Tibial artery (tissue), 4 donors: Measurements from ENCODE around the gene PRIM1.
"Not testable (repeated sequence)": the region's sequence is repeated elsewhere in the genome, so short reads cannot be mapped to it uniquely, and the experiment has no call there.

Experiments used
- DNase-seq, 2 donors: peaks; one replicate each; pipeline ENCODE4 v3.0.0-alpha.2; 2019
- H3K27ac ChIP-seq, 2 donors: fragments of 200-600 bp; sonication (generic) in 1 of 2; 1 replicate in 1 of 2; 2 replicates in 1 of 2; pipeline ENCODE4 v1.5.1; 2018 to 2019; ENCODE audit warnings: mild to moderate bottlenecking in 1 of 2
- H3K27me3 ChIP-seq, 2 donors: fragments of 200-600 bp; sonication (generic) in 1 of 2; one replicate each; pipeline versions ENCODE4 v1.5.1 to v1.6.0; 2016 to 2019
- H3K36me3 ChIP-seq, 3 donors: fragments of 200-600 bp; sonication (generic) in 2 of 3; one replicate each; pipeline ENCODE4 v1.5.1; 2016 to 2019; ENCODE audit warnings: mild to moderate bottlenecking in 2 of 3
- H3K4me1 ChIP-seq, 4 donors: fragments of 200-600 bp; sonication (generic) in 2 of 4; 1 replicate in 3 of 4; 2 replicates in 1 of 4; pipeline ENCODE4 v1.5.1; 2016 to 2019
- H3K4me3 ChIP-seq, 2 donors: fragments of 200-600 bp; sonication (generic) in 1 of 2; 1 replicate in 1 of 2; 2 replicates in 1 of 2; pipeline ENCODE4 v1.5.1; 2018 to 2019; ENCODE audit warnings: mild to moderate bottlenecking in 2 of 2
- H3K9me3 ChIP-seq, 3 donors: fragments of 200-600 bp; sonication (generic) in 1 of 3; one replicate each; pipeline ENCODE4 v1.5.1; 2016 to 2019
- intact Hi-C: fragments of 100-400 bp; cut with DNase I; formaldehyde crosslinking; loops from one replicate; pipeline ENCODE4 v1.15.0; 2023; ENCODE audit warnings: low total_unique reads
- TF ChIP-seq, protein P1 (sequence below), 2 experiments: fragments of 200-600 bp in 1 of 2; fragments of 450-650 bp in 1 of 2; IDR thresholded peaks; one replicate each; pipeline ENCODE4 v1.5.1; 2017 to 2019; ENCODE audit warnings: antibody characterized with exemption in 2 of 2, mild to moderate bottlenecking in 1 of 2, moderate library complexity in 1 of 2

Gene PRIM1

DNA sequence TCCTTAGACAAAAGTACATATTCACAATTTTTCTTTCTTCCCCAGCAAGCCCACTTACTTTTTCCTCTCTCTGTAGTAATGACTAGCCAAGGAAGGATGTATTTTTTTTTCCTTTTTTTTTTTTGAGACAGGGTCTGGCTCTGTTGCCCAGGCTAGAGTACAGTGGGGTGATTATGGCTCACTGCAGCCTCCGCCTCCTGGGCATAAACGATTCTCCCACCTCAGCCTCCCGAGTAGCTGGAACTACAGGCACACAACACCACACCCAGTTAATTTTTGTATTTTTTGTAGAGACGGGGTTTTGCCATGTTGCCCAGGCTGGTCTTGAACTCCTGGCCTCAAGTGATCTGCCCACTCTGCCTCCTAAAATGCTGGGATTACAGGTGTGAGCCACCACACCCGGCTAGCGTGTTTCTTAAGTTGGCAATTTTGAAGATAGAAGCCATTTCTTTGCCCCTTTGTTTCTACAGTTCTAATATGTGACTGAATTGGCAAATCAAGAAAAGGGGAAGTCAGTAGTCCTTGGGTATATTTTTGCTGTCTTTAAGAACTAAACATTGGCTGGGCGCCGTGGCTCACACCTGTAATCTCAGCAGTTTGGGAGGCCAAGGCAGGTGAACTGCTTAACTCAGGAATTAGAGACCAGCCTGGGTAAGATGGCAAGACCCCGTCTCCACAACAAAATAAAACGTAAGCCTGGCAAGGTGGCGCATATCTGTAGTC lies 23.8 kb downstream of the PRIM1 start:
- Histone ChIP-seq H3K4me3 (no peak overlapping the region), H3K4me1 (peaks cover 0 to 18% (median 9%) of the 10 kb centered on the region in 4 donors), H3K9me3 (no peaks in the 10 kb centered on the region), H3K27ac (no peak overlapping the region), H3K27me3 (no peaks in the 10 kb centered on the region), H3K36me3 (peaks cover 0 to 23% (median 0%) of the 10 kb centered on the region in 3 donors)
- intact Hi-C loops, result loop anchor here (10.0 kb wide), 1 partner anchor 83 kb away; the partner anchor contains the start of gene ATP5F1B
- TF ChIP-seq, protein P1, sequence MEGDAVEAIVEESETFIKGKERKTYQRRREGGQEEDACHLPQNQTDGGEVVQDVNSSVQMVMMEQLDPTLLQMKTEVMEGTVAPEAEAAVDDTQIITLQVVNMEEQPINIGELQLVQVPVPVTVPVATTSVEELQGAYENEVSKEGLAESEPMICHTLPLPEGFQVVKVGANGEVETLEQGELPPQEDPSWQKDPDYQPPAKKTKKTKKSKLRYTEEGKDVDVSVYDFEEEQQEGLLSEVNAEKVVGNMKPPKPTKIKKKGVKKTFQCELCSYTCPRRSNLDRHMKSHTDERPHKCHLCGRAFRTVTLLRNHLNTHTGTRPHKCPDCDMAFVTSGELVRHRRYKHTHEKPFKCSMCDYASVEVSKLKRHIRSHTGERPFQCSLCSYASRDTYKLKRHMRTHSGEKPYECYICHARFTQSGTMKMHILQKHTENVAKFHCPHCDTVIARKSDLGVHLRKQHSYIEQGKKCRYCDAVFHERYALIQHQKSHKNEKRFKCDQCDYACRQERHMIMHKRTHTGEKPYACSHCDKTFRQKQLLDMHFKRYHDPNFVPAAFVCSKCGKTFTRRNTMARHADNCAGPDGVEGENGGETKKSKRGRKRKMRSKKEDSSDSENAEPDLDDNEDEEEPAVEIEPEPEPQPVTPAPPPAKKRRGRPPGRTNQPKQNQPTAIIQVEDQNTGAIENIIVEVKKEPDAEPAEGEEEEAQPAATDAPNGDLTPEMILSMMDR (IDR thresholded peaks at IDR 0.05), result no peak
- DNase-seq, result no peak

DNA sequence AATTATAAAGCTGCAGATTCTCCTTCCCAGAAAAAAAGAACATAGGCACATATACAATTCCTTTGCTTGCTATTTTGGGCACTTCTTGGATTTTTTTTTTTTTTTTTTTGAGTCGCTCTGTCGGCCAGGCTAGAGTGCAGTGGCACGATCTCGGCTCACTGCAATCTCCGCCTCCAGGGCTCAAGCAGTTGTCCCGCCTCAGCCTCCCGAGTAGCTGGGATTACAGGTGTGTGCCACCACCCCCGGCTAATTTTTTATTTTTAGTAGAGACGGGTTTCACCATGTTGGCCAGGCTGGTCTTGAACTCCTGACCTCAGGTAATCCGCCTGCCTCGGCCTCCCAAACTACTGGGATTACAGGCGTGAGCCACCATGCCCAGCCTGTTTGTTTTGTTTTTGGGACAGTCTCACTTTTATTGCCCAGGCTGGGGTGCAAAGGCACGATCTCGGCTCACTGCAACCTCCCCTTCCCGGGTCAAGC lies 25.9 kb downstream of the PRIM1 start:
- peak overlapping the region; percentile 80 to 88 for H3K27ac ChIP-seq
- intact Hi-C loops, result loop anchor here (10.0 kb wide), 1 partner anchor 81 kb away; the partner anchor contains the start of gene ATP5F1B
- not testable (repeated sequence) for H3K27me3 ChIP-seq, H3K9me3 ChIP-seq, H3K36me3 ChIP-seq, DNase-seq
- H3K4me1 ChIP-seq, result peaks cover 0 to 39% (median 29%) of the 10 kb centered on the region in 4 donors
- H3K4me3 ChIP-seq, result peak overlapping the region; percentile 63 to 75

DNA sequence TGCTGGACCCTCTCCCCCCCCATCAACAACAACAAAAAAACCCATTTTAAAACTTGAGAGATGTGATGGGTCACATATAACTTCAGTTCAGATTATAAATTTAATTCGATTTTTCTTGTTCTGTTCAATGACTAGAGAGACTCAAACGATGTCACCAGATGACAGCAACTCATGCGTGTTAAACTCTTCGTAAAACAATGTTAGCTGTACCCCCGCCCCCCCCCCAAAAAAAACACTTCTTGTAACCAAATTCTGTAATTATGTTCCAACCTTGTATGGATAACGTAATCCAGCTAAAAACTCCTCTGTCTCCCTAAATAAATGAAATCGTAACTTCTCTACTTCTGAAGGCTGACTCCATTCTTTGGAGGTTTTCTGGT lies 26.4 kb downstream of the PRIM1 start:
- TF ChIP-seq, protein P1 (IDR thresholded peaks at IDR 0.05), result no peak
- no peak for DNase-seq
- peak overlapping the region; percentile 80 to 88 for H3K27ac ChIP-seq

DNA sequence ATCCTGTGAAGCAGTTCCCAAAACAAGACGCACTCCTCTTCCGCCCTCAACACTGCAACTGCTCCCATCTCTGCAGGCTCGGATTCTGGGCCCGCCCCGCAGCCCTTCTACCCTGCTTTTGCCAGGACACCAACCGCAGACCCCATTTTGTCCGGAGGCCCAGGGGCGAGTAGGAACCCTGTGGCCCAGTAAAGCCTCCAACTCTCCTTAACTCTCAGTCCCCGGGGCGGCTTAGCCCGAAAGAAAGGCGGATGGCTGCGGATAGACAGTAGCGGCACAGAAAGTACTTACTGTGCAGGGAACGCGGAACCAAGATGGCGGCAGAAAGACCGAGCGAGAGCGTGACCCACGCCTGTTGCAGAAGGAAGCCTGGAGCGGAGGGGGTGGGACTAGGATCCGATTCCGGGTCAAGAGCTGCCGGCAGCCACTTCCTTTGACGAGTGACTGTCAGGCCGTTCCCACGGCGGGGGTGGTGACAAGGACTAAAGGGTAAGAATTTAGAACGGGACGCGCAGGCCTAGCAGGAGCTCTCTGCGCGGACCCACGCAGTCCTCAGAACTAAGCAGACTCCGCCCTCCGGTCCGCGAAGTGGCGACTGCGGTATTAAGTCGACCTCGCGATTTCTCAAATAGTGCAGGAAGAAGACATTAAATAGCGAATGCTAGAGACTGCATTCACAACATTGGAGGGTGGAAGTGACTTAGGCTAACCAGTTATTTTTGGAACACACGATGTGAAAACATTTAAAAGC lies 27.0 kb downstream of the PRIM1 start, which contains the start of gene NACA:
Gene NACA, minus strand, starts transcription at position 328 of the 751 bp plus-strand sequence. CDS start 778 bp downstream, outside the sequence.
- Histone ChIP-seq H3K4me3 (peak within 1 kb of the TSS; percentile 63 to 75), H3K27me3 (no peaks in the 10 kb centered on the region), H3K36me3 (peaks cover 0 to 16% (median 1%) of the 10 kb centered on the region in 3 donors), H3K27ac (peak within 1 kb of the TSS; percentile 80 to 88), H3K9me3 (no peaks in the 10 kb centered on the region), H3K4me1 (peaks cover 0 to 50% (median 37%) of the 10 kb centered on the region in 4 donors)
- intact Hi-C loops, result loop anchor here (2.0 to 10.0 kb wide), 2 partner anchors 36 to 80 kb away; partner anchors contain the start of genes ATP5F1B and PTGES3
- TF ChIP-seq, protein P1 (IDR thresholded peaks at IDR 0.05), result no peak
- DNase-seq, result peak; percentile 99 to 100

More for the DNA sequence above, 26.4 kb downstream of the PRIM1 start:
- peaks cover 0 to 44% (median 34%) of the 10 kb centered on the region in 4 donors for H3K4me1 ChIP-seq
- intact Hi-C loops, result loop anchor here (2.0 to 10.0 kb wide), 2 partner anchors 37 to 81 kb away; partner anchors contain the start of genes ATP5F1B and PTGES3
- no peaks in the 10 kb centered on the region for H3K27me3 ChIP-seq
- peak overlapping the region; percentile 63 to 75 for H3K4me3 ChIP-seq
- H3K9me3 ChIP-seq, result no peaks in the 10 kb centered on the region
- peaks cover 0 to 13% (median 3%) of the 10 kb centered on the region in 3 donors for H3K36me3 ChIP-seq

DNA sequence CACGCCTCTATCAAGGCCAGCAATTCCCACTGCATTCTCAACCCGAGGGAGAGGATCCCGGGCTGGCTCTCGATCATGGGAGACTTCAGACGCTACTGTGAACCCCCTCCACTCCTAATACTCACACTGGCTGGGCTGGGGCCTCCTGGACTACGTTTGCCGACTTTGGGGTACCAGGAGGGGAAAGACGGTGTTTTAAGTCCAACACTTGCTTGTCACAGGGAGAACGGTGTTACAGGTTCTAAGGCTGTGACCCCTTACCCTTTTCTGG lies 27.5 kb downstream of the PRIM1 start:
- Histone ChIP-seq H3K4me3 (peak overlapping the region; percentile 63 to 75), H3K27ac (peak overlapping the region; percentile 80 to 88), H3K27me3 (no peaks in the 10 kb centered on the region), H3K4me1 (peaks cover 0 to 55% (median 43%) of the 10 kb centered on the region in 4 donors), H3K9me3 (no peaks in the 10 kb centered on the region), H3K36me3 (peaks cover 0 to 21% (median 6%) of the 10 kb centered on the region in 3 donors)
- DNase-seq, result no peak
- TF ChIP-seq, protein P1 (IDR thresholded peaks at IDR 0.05), result no peak
- intact Hi-C loops, result loop anchor here (2.0 to 10.0 kb wide), 2 partner anchors 36 to 80 kb away; partner anchors contain the start of genes ATP5F1B and PTGES3
